ENCODE measurements around the gene DUSP7.

DNA sequence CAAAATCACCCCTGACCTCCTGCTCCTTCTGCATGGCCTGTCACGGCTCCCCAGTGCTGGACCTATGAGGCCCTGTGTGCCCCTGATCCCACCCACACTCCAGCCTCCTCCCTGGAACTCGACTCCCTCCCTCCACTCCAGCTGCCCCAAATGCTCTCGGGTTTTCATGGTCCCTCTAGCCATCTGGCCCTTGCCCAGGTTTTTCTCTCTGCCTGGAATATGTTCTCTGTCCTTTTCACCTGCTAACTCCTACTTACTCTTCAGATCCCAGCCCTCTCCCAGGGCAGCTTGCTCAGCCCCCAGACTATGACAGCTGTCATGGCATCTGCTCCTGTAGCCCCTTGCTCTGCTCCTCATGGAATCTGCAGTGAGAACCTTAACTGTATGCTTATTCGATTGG lies 30.3 kb downstream of the DUSP7 start:
- TF ChIP-seq, protein P1, sequence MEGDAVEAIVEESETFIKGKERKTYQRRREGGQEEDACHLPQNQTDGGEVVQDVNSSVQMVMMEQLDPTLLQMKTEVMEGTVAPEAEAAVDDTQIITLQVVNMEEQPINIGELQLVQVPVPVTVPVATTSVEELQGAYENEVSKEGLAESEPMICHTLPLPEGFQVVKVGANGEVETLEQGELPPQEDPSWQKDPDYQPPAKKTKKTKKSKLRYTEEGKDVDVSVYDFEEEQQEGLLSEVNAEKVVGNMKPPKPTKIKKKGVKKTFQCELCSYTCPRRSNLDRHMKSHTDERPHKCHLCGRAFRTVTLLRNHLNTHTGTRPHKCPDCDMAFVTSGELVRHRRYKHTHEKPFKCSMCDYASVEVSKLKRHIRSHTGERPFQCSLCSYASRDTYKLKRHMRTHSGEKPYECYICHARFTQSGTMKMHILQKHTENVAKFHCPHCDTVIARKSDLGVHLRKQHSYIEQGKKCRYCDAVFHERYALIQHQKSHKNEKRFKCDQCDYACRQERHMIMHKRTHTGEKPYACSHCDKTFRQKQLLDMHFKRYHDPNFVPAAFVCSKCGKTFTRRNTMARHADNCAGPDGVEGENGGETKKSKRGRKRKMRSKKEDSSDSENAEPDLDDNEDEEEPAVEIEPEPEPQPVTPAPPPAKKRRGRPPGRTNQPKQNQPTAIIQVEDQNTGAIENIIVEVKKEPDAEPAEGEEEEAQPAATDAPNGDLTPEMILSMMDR (IDR thresholded peaks at IDR 0.05; ENCODE audit: low read depth, low read length, poor library complexity, severe bottlenecking): no peak
- no peak for TF ChIP-seq EZH2phosphoT487 (IDR thresholded peaks at IDR 0.05; ENCODE audit: borderline replicate concordance, low read length)
